ENCODE results near the gene NPM1. TPM values are rescaled to one million over a fixed set of nuclear protein-coding genes. Genes with fewer than 3 reads are reported as not detected.
"Not testable (repeated sequence)": the region's sequence is repeated elsewhere in the genome, so short reads cannot be mapped to it uniquely, and the experiment has no call there.

NPM1 gene
- total RNA-seq, 4 donors from 2014 or later, result 1,265 to 21,851 (median 1,493) TPM

DNA sequence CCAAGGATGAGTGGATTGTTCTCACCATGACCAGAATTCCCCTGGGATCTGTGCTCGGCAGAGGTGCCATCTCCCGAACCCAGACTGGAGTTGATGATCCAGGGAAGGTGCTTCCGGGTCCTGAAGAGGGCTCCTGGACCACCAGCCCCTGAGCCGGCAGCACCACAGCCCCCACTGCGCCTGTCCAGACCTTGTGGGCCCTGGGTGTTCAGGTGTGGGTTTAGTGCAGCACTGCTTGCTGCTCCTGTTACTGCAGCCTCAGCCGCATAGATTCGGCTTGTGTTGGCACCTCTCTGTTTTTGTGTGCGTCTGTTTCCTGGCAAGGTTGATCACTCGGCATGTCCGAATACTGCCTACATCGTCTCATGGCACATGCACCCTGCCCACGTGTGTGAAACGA is 16.3 kb upstream of the NPM1 start:
- intact Hi-C loops (cut with DNase I; ENCODE audit: low total_unique reads), result no loop called here
- Histone ChIP-seq H3K27ac (no peak overlapping the region), H3K4me1 (no peaks in the 10 kb centered on the region), H3K27me3 (no peaks in the 10 kb centered on the region), H3K9me3 (no peaks in the 10 kb centered on the region), H3K4me3 (no peak overlapping the region), H3K36me3 (no peaks in the 10 kb centered on the region)
- DNase-seq, result no peak
- no peak for TF ChIP-seq POLR2A (IDR thresholded peaks at IDR 0.05)
- TF ChIP-seq, protein P1, sequence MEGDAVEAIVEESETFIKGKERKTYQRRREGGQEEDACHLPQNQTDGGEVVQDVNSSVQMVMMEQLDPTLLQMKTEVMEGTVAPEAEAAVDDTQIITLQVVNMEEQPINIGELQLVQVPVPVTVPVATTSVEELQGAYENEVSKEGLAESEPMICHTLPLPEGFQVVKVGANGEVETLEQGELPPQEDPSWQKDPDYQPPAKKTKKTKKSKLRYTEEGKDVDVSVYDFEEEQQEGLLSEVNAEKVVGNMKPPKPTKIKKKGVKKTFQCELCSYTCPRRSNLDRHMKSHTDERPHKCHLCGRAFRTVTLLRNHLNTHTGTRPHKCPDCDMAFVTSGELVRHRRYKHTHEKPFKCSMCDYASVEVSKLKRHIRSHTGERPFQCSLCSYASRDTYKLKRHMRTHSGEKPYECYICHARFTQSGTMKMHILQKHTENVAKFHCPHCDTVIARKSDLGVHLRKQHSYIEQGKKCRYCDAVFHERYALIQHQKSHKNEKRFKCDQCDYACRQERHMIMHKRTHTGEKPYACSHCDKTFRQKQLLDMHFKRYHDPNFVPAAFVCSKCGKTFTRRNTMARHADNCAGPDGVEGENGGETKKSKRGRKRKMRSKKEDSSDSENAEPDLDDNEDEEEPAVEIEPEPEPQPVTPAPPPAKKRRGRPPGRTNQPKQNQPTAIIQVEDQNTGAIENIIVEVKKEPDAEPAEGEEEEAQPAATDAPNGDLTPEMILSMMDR (IDR thresholded peaks at IDR 0.05), result no peak

DNA sequence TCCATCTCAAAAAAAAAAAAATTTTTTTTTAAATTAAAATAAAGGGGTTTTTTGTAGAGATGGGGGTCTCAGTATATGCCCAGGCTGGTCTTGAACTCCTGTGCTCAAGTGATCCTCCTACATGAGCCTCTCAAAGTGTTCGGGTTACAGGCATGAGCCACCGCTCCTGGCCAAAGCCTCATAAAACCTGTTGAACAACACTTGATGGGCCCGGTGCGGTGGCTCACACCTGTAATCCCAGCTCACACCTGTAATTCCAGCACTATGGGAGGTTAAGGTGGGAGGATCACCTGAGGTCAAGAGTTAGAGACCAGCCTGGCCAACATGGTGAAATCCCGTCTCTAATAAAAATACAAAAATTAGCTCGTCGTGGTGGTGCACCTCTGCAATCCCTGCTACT is 7.7 kb upstream of the NPM1 start:
- no peaks in the 10 kb centered on the region for H3K27me3 ChIP-seq
- H3K4me3 ChIP-seq, result no peak overlapping the region
- H3K27ac ChIP-seq, result no peak overlapping the region
- TF ChIP-seq, protein P1 (IDR thresholded peaks at IDR 0.05), result no peak
- TF ChIP-seq POLR2A (IDR thresholded peaks at IDR 0.05), result no peak
- DNase-seq, result no peak
- intact Hi-C loops (cut with DNase I; ENCODE audit: low total_unique reads), result no loop called here
- H3K9me3 ChIP-seq, result no peaks in the 10 kb centered on the region
- H3K4me1 ChIP-seq, result no peaks in the 10 kb centered on the region
- H3K36me3 ChIP-seq, result no peaks in the 10 kb centered on the region

DNA sequence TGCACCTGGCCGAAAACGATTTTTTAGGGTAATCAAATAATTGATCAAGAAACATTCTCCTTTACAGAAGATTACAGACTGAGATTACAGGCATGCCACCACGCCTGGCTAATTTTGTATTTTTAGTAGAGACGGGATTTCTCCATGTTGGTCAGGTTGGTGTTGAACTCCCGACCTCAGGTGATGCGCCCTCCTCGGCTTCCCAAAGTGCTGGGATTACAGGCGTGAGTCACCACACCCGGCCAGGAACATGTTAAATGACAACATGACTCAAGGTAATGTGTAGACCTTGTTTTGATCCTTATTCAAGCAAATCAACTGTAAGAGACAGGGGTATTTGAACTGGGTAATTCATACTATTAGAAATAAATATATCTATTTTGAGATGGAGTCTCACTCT is 3.2 kb upstream of the NPM1 start:
- H3K4me3 ChIP-seq; DNase-seq; H3K36me3 ChIP-seq; H3K4me1 ChIP-seq; H3K9me3 ChIP-seq; intact Hi-C loops (cut with DNase I; ENCODE audit: low total_unique reads); H3K27me3 ChIP-seq; H3K27ac ChIP-seq: not testable (repeated sequence)

DNA sequence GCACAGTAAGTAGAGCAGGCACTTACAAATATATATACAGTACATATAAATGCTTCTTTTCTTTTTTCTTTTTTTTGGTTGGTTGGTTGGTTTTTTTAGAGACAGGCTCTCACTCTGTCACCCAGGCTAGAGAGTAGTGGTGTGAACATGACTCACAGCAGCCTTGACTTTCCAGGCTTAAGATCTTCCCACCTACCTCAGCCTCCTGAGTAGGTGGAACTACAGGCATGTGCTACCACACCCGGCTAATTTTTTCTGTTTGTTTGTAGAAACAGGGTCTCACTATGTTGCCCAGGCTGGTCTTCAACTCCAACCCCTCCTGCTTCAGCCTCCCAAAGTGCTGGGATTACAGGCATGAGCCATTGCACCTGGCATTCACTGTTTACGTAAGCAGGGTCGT is 2.6 kb upstream of the NPM1 start:
- H3K9me3 ChIP-seq; DNase-seq; H3K27me3 ChIP-seq; H3K27ac ChIP-seq; H3K4me1 ChIP-seq; H3K4me3 ChIP-seq; intact Hi-C loops (cut with DNase I; ENCODE audit: low total_unique reads); H3K36me3 ChIP-seq: not testable (repeated sequence)

DNA sequence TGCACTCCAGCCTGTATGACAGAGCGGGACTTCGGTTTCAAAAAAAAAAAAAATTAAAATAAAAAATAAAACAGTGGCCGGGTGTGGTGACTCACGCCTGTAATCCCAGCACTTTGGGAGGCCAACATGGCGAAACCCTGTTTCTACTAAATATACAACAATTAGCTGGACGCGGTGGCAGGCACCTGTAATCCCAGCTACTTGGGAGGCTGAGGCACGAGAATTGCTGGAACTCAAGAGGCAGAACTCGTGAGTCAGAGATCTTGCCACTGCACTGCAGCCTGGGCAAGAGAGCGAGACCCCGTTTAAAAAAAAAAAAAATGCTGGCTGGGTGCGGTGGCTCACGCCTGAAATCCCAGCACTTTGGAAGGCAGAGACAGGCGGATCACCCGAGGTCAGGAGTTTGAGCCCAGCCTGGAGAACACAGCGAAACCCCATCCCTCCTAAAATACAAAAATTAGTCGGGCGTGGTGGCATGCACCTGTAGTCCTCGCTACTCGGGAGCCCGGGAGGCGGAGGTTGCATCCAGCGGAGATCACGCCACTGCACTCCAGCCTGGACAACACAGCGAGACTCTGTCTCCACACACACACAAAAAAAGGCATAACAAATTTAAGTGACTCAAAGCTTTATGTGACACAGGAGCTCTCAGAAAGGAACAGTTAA is 1.5 kb upstream of the NPM1 start:
- DNase-seq, result peak in 1 of 2 donors; percentile 21
- intact Hi-C loops (cut with DNase I; ENCODE audit: low total_unique reads), result no loop called here
- H3K27ac ChIP-seq, result no peak overlapping the region
- no peaks in the 10 kb centered on the region for H3K36me3 ChIP-seq
- no peak overlapping the region for H3K4me3 ChIP-seq
- peaks cover 0 to 13% of the 10 kb centered on the region in 2 donors for H3K4me1 ChIP-seq
- no peaks in the 10 kb centered on the region for H3K27me3 ChIP-seq
- no peaks in the 10 kb centered on the region for H3K9me3 ChIP-seq
- TF ChIP-seq POLR2A (IDR thresholded peaks at IDR 0.05), result no peak
- TF ChIP-seq, protein P1 (IDR thresholded peaks at IDR 0.05), result no peak

DNA sequence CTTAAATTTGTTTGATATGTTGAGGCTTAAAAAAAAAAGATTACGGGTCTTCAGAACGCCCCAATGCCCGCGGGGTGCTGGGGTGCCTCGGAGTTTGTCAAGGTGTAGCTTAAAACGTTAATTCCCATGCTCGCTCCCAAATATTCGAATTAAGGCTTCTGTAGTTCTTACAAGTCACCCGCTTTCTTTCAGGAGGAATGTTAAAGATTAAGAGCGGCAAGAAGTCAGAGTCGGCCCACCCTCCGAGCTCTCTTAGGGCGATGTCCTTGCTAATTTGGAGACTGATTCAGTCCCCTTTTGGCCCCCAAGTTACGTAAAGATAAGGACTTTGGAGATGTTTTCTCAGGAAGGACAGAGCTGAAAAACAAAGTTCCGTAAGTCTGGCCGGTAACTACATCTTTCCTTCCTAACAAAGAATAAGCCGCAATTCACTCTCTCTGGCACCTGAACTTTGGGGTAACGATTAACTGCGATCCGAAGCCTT is 746 bp upstream of the NPM1 start:
- Histone ChIP-seq H3K27me3 (no peaks in the 10 kb centered on the region), H3K27ac (peak overlapping the region; percentile 93 to 97), H3K4me1 (peaks cover 0 to 13% of the 10 kb centered on the region in 2 donors), H3K9me3 (no peaks in the 10 kb centered on the region), H3K36me3 (no peaks in the 10 kb centered on the region), H3K4me3 (peak overlapping the region; percentile 84 to 91)
- TF ChIP-seq, protein P1 (IDR thresholded peaks at IDR 0.05), result no peak
- no peak for TF ChIP-seq POLR2A (IDR thresholded peaks at IDR 0.05)
- intact Hi-C loops (cut with DNase I; ENCODE audit: low total_unique reads), result no loop called here
- DNase-seq, result peak in 1 of 2 donors; percentile 19

Data from uterus (tissue), 4 donors.